H9 (cell line): ENCODE results near the gene ENO1. TPM values are rescaled to one million over a fixed set of nuclear protein-coding genes. Genes with fewer than 3 reads are reported as not detected.
A peak's percentile ranks its signal among the peaks of the same experiment; 100 is the strongest.

Source experiments
- DNase-seq: peaks from one replicate; pipeline ENCODE4 v3.0.0-alpha.2; 2017
- H2AFZ ChIP-seq: one replicate; pipeline ENCODE4 v1.6.1; 2013; ENCODE audit warnings: mild to moderate bottlenecking, low read length, control low read depth, moderate library complexity
- H2AK5ac ChIP-seq: 2 replicates; pipeline ENCODE4 v1.6.1; 2013; ENCODE audit warnings: low read length, control low read depth, mixed read lengths; ENCODE audit not compliant: insufficient read length
- H2BK120ac ChIP-seq: one replicate; pipeline ENCODE4 v1.6.1; 2013; ENCODE audit warnings: low read depth, mild to moderate bottlenecking, low read length, control low read depth, inconsistent platforms; ENCODE audit not compliant: poor library complexity, severe bottlenecking
- H2BK12ac ChIP-seq: 2 replicates; pipeline ENCODE4 v1.6.1; 2013; ENCODE audit warnings: low read length, control low read depth, mixed read lengths, low read depth; ENCODE audit not compliant: insufficient read length
- H2BK15ac ChIP-seq: 2 replicates; pipeline ENCODE4 v1.6.1; 2013; ENCODE audit warnings: low read depth, low read length, control low read depth
- H2BK20ac ChIP-seq: one replicate; pipeline ENCODE4 v1.6.1; 2013; ENCODE audit warnings: low read depth, mild to moderate bottlenecking, low read length, control low read depth, inconsistent platforms; ENCODE audit not compliant: poor library complexity, severe bottlenecking
- H2BK5ac ChIP-seq: 2 replicates; pipeline ENCODE4 v1.6.1; 2013; ENCODE audit warnings: low read length, control low read depth, mixed read lengths; ENCODE audit not compliant: insufficient read length
- H3K14ac ChIP-seq: 2 replicates; pipeline ENCODE4 v1.6.1; 2013; ENCODE audit warnings: low read length, control low read depth; ENCODE audit not compliant: insufficient read depth
- H3K18ac ChIP-seq: 2 replicates; pipeline ENCODE4 v1.6.1; 2013; ENCODE audit warnings: low read depth, mild to moderate bottlenecking, mixed read lengths, low read length, control low read depth; ENCODE audit not compliant: insufficient read length
- H3K23ac ChIP-seq: 2 replicates; pipeline ENCODE4 v1.6.1; 2013; ENCODE audit warnings: low read length, control low read depth, mixed read lengths, low read depth; ENCODE audit not compliant: insufficient read length
- H3K23me2 ChIP-seq: 2 replicates; pipeline ENCODE4 v1.6.1; 2013; ENCODE audit warnings: low read depth, mild to moderate bottlenecking, mixed read lengths, low read length, control low read depth; ENCODE audit not compliant: insufficient read length, poor library complexity, severe bottlenecking
- H3K27ac ChIP-seq: 2 replicates; pipeline ENCODE4 v1.5.1; 2013; ENCODE audit warnings: low read length, control low read depth, mixed read lengths, low read depth; ENCODE audit not compliant: insufficient read length
- H3K27me3 ChIP-seq: 2 replicates; pipeline ENCODE4 v1.6.1; 2013; ENCODE audit warnings: low read length, control low read depth, inconsistent platforms; ENCODE audit not compliant: insufficient read depth
- H3K4ac ChIP-seq: 2 replicates; pipeline ENCODE4 v1.6.1; 2013; ENCODE audit warnings: low read depth, mild to moderate bottlenecking, control low read depth, inconsistent platforms, low read length, moderate library complexity
- H3K4me1 ChIP-seq: 2 replicates; pipeline ENCODE4 v1.6.1; 2013; ENCODE audit warnings: low read length, control low read depth, inconsistent platforms; ENCODE audit not compliant: insufficient read depth
- H3K4me2 ChIP-seq: 2 replicates; pipeline ENCODE4 v1.6.1; 2013; ENCODE audit warnings: low read length, control low read depth, mixed read lengths; ENCODE audit not compliant: insufficient read length, insufficient read depth
- H3K56ac ChIP-seq: 2 replicates; pipeline ENCODE4 v1.6.1; 2013; ENCODE audit warnings: low read depth, mild to moderate bottlenecking, mixed read lengths, low read length, control low read depth; ENCODE audit not compliant: insufficient read length
- H3K79me1 ChIP-seq: 2 replicates; pipeline ENCODE4 v1.6.1; 2013; ENCODE audit warnings: low read depth, mild to moderate bottlenecking, moderate library complexity, low read length, control low read depth, inconsistent platforms; ENCODE audit not compliant: insufficient read depth, poor library complexity, severe bottlenecking
- H3K79me2 ChIP-seq: 2 replicates; pipeline ENCODE4 v1.6.1; 2013; ENCODE audit warnings: low read length, control low read depth, inconsistent platforms; ENCODE audit not compliant: insufficient read depth
- H3K9ac ChIP-seq: 2 replicates; pipeline ENCODE4 v1.6.1; 2013; ENCODE audit warnings: low read length, control low read depth, mixed read lengths; ENCODE audit not compliant: insufficient read length; ENCODE audit errors: extremely low read depth
- H3K9me3 ChIP-seq: one replicate; pipeline ENCODE4 v1.6.1; 2013; ENCODE audit warnings: low read depth, low read length, inconsistent platforms; ENCODE audit not compliant: control insufficient read depth
- H3T11ph ChIP-seq: one replicate; pipeline ENCODE4 v1.6.1; 2013; ENCODE audit warnings: mild to moderate bottlenecking, low read length, control low read depth, inconsistent platforms
- H4K20me1 ChIP-seq: one replicate; pipeline ENCODE4 v1.6.1; 2013; ENCODE audit not compliant: control insufficient read depth, insufficient read length, insufficient read depth
- H4K5ac ChIP-seq: 2 replicates; pipeline ENCODE4 v1.6.1; 2013; ENCODE audit warnings: low read depth, mild to moderate bottlenecking, mixed read lengths, low read length, control low read depth; ENCODE audit not compliant: insufficient read length
- H4K8ac ChIP-seq: replicated peaks from 2 replicates; pipeline ENCODE4 v1.6.1; 2013; ENCODE audit warnings: low read length, control low read depth, mixed read lengths, low read depth; ENCODE audit not compliant: insufficient read length
- H4K91ac ChIP-seq: 2 replicates; pipeline ENCODE4 v1.6.1; 2013; ENCODE audit warnings: low read depth, mild to moderate bottlenecking, moderate library complexity, mixed read lengths, low read length, control low read depth; ENCODE audit not compliant: insufficient read length
- H3K27ac Mint-ChIP-seq, 3 experiments: 2 replicates in 2 of 3; 3 replicates in 1 of 3; pipeline ENCODE4 v1.8.0; 2020 to 2021; ENCODE audit warnings: mixed read lengths in 3 of 3, mild to moderate bottlenecking in 1 of 3, moderate library complexity in 1 of 3
- H3K27me3 Mint-ChIP-seq: 2 replicates; pipeline ENCODE4 v1.8.0; 2021; ENCODE audit warnings: low read depth, mild to moderate bottlenecking, moderate library complexity, mixed read lengths
- H3K36me3 Mint-ChIP-seq, 3 experiments: 2 replicates in 2 of 3; 3 replicates in 1 of 3; pipeline ENCODE4 v1.8.0; 2020 to 2021; ENCODE audit warnings: low read depth in 3 of 3, mixed read lengths in 3 of 3; ENCODE audit not compliant: insufficient read depth in 1 of 3
- H3K4me1 Mint-ChIP-seq, 2 experiments: 2 replicates each; pipeline ENCODE4 v1.8.0; 2020; ENCODE audit warnings: mixed read lengths in 2 of 2
- H3K4me3 Mint-ChIP-seq, 2 experiments: 2 replicates in 1 of 2; 3 replicates in 1 of 2; pipeline ENCODE4 v1.8.0; 2020 to 2021; ENCODE audit warnings: mild to moderate bottlenecking in 2 of 2, mixed read lengths in 2 of 2, moderate library complexity in 1 of 2
- H3K9me3 Mint-ChIP-seq, 2 experiments: 2 replicates in 1 of 2; 3 replicates in 1 of 2; pipeline ENCODE4 v1.8.0; 2020; ENCODE audit warnings: mild to moderate bottlenecking in 2 of 2, mixed read lengths in 2 of 2, moderate library complexity in 1 of 2
- CTCF ChIP-seq: fragments of 200-600 bp; sonication (generic); conservative IDR thresholded peaks from 3 replicates; pipeline ENCODE4 v1.8.0; 2021; ENCODE audit warnings: antibody characterized with exemption, mild to moderate bottlenecking
- WGBS: extraction: QIAGEN DNeasy Blood & Tissue Kit; methylation state at CpG from one replicate; pipeline ENCODE4 v1.1.7; 2013; ENCODE audit warnings: missing lambda C conversion rate, low lambda C conversion rate, mixed read lengths; ENCODE audit not compliant: insufficient read length; ENCODE audit errors: extremely low coverage; 5-methylcytosine and 5-hydroxymethylcytosine counted together
- total RNA-seq: library from RNA; stranded (reverse); gene quantifications from 2 replicates; pipeline ENCODE4 v1.2.1, GENCODE V29; 2021

The ENO1 gene
- total RNA-seq, 1 experiment from 2014 or later = 1,781 TPM

- no peaks in the 10 kb centered on the region for H3K27me3 ChIP-seq
- peak overlapping the region in 1 of 3 experiments; percentile 76; a peak in 1 of 7 replicates for H3K27ac Mint-ChIP-seq
- no peak overlapping the region for H4K5ac ChIP-seq
- no peak overlapping the region for H2BK15ac ChIP-seq
- peaks cover 3% of the 10 kb centered on the region; the same call in 1 of the 2 replicates for H3K27me3 Mint-ChIP-seq
- no peak overlapping the region for H4K8ac ChIP-seq
- H3K18ac ChIP-seq = no peak overlapping the region
- no peak overlapping the region for H3K9ac ChIP-seq
- H4K20me1 ChIP-seq = no peaks in the 10 kb centered on the region
- no peaks in the 10 kb centered on the region for H3K36me3 Mint-ChIP-seq
- H3K4me3 Mint-ChIP-seq = no peak overlapping the region
- H2BK120ac ChIP-seq = no peak overlapping the region
- no peak overlapping the region for H2AK5ac ChIP-seq
- no peak overlapping the region for H2BK5ac ChIP-seq
- no peak for TF ChIP-seq CTCF
- H3K9me3 Mint-ChIP-seq = no peaks in the 10 kb centered on the region
- H3K4me1 ChIP-seq = no peaks in the 10 kb centered on the region; the same call in 1 of the 2 replicates
- H3K79me1 ChIP-seq = no peaks in the 10 kb centered on the region
- no peak overlapping the region for H3K23ac ChIP-seq
- no peak overlapping the region for H3K27ac ChIP-seq
- no peak overlapping the region for H3K56ac ChIP-seq
- H3K4me2 ChIP-seq = no peak overlapping the region
- no peaks in the 10 kb centered on the region for H3K23me2 ChIP-seq
- H3K9me3 ChIP-seq = no peaks in the 10 kb centered on the region
- H3K79me2 ChIP-seq = no peaks in the 10 kb centered on the region
- no peak overlapping the region for H2BK12ac ChIP-seq
- no peak for DNase-seq
- no peak overlapping the region for H4K91ac ChIP-seq
- H2BK20ac ChIP-seq = no peak overlapping the region
- WGBS = no CpG with 5 or more reads among the region's 6 CpGs
- no peak overlapping the region; the same call in 1 of the 2 replicates for H3K14ac ChIP-seq
- H3K4me1 Mint-ChIP-seq = peaks cover 21 to 24% of the 10 kb centered on the region in 2 experiments
- H3T11ph ChIP-seq = no peak overlapping the region
- no peak overlapping the region for H2AFZ ChIP-seq
- no peak overlapping the region for H3K4ac ChIP-seq
These were observed 25.6 kb upstream of the ENO1 start for GRCh38 chr1:8903908-8904650.
